ENCODE measurements around the gene GPR142. TPM values are rescaled to one million over a fixed set of nuclear protein-coding genes. Genes with fewer than 3 reads are reported as not detected.

Gene GPR142
- total RNA-seq = not detected in 2 replicates

GRCh38 chr17:74367206-74367605 is at the start of gene GPR142:
TSS of gene GPR142 (plus strand) at chr17:74367506. CDS start at chr17:74369541, 2,035 bp downstream.

GRCh38 chr17:74325743-74326379 is 41.4 kb upstream of the GPR142 start, which contains the start of gene KIF19:
TSS of gene KIF19 (plus strand) at chr17:74326226. CDS start at chr17:74326350, 124 bp downstream.

GRCh38 chr17:74361230-74362068 is 5.9 kb upstream of the GPR142 start, which contains the start of gene BTBD17:
TSS of gene BTBD17 (minus strand) at chr17:74361868. CDS start at chr17:74361819, 49 bp downstream.

Small RNA genes lying within 50 kb of the gene (small RNA-seq; reads per million reads assigned to genes)
- gene RNA5SP448 = not detected

Other genes starting within 250 kb of the GPR142 start
- gene RPL38, start 163.8 kb upstream of the GPR142 start, total RNA-seq = 270 and 273 TPM in 2 replicates
- 3.9 and 7.5 TPM in 2 replicates for gene TTYH2, start 153.9 kb upstream of the GPR142 start, total RNA-seq
- not detected in 2 replicates for gene DNAI2, start 93.3 kb upstream of the GPR142 start, total RNA-seq
- gene KIF19, start 41.3 kb upstream of the GPR142 start, total RNA-seq = not detected in 2 replicates
- gene BTBD17, start 5.6 kb upstream of the GPR142 start, total RNA-seq = not detected in 2 replicates
- 3.2 and 5.0 TPM in 2 replicates for gene GPRC5C, start 64.6 kb downstream of the GPR142 start, total RNA-seq
- gene CD300A, start 99.1 kb downstream of the GPR142 start, total RNA-seq = not detected in 2 replicates
- gene CD300LB, start 164.0 kb downstream of the GPR142 start, total RNA-seq = not detected in 2 replicates
- gene CD300C, start 178.6 kb downstream of the GPR142 start, total RNA-seq = not detected in 2 replicates
- gene CD300H, start 200.0 kb downstream of the GPR142 start, total RNA-seq = not detected in 2 replicates
- gene CD300LD, start 224.8 kb downstream of the GPR142 start, total RNA-seq = not detected in 2 replicates